22Rv1 (cell line): Measurements from ENCODE around the gene HMGN1.

Source experiments
- CTCF ChIP-seq: fragments of 450-650 bp; IDR thresholded peaks from 2 replicates; pipeline ENCODE4 v1.5.1; 2017; ENCODE audit warnings: mild to moderate bottlenecking
- ZFX ChIP-seq: fragments of 450-650 bp; IDR thresholded peaks from 2 replicates; pipeline ENCODE4 v1.6.1; 2017; ENCODE audit warnings: antibody characterized with exemption, borderline replicate concordance

GRCh38 chr21:39359382-39359781 is 10.5 kb upstream of the HMGN1 start:
- no peak for TF ChIP-seq CTCF
- TF ChIP-seq ZFX, result no peak
